Measurements from ENCODE around the gene PRR15.
A peak's percentile ranks its signal among the peaks of the same experiment; 100 is the strongest.

The PRR15 gene

GRCh38 chr7:29572558-29572957, 8.9 kb downstream of the PRR15 start:
- no peak for DNase-seq

GRCh38 chr7:29573567-29573966, 9.9 kb downstream of the PRR15 start:
- peak; percentile 32 for DNase-seq

GRCh38 chr7:29574659-29575058, 11.0 kb downstream of the PRR15 start:
- no peak for DNase-seq

- no peak for DNase-seq
Measured at GRCh38 chr7:29587195-29587808, 23.7 kb downstream of the PRR15 start.

GRCh38 chr7:29588212-29588611, 24.6 kb downstream of the PRR15 start:
- no peak for DNase-seq

GRCh38 chr7:29588900-29589696, 25.5 kb downstream of the PRR15 start:
- DNase-seq: peak; percentile 2

GRCh38 chr7:29592866-29593265, 29.2 kb downstream of the PRR15 start:
- no peak for DNase-seq

- DNase-seq: no peak
Measured at GRCh38 chr7:29593459-29593858, 29.8 kb downstream of the PRR15 start.

- no peak for DNase-seq
Measured at GRCh38 chr7:29596593-29597178, 33.1 kb downstream of the PRR15 start.

- no peak for DNase-seq
Measured at GRCh38 chr7:29597266-29597665, 33.6 kb downstream of the PRR15 start.

- no peak for DNase-seq
Measured at GRCh38 chr7:29598137-29598536, 34.5 kb downstream of the PRR15 start.

- DNase-seq: peak; percentile 1
Measured at GRCh38 chr7:29598613-29599012, 35.0 kb downstream of the PRR15 start.

GRCh38 chr7:29599026-29599425, 35.4 kb downstream of the PRR15 start:
- DNase-seq: no peak

GRCh38 chr7:29600661-29601060, 37.0 kb downstream of the PRR15 start:
- DNase-seq: no peak

- DNase-seq: no peak
Measured at GRCh38 chr7:29604052-29604451, 40.4 kb downstream of the PRR15 start.

GRCh38 chr7:29604702-29605101, 41.1 kb downstream of the PRR15 start:
- no peak for DNase-seq

GRCh38 chr7:29605671-29606070, 42.0 kb downstream of the PRR15 start:
- DNase-seq: no peak

- no peak for DNase-seq
Measured at GRCh38 chr7:29606287-29606721, 42.7 kb downstream of the PRR15 start.

- DNase-seq: no peak
Measured at GRCh38 chr7:29606830-29607229, 43.2 kb downstream of the PRR15 start.

- no peak for DNase-seq
Measured at GRCh38 chr7:29607259-29607658, 43.6 kb downstream of the PRR15 start.

- DNase-seq: no peak
Measured at GRCh38 chr7:29607889-29608288, 44.3 kb downstream of the PRR15 start.

- DNase-seq: peak; percentile 32
Measured at GRCh38 chr7:29609162-29610037, 45.8 kb downstream of the PRR15 start.

GRCh38 chr7:29610086-29610485, 46.5 kb downstream of the PRR15 start:
- DNase-seq: no peak
